ENCODE measurements around the gene RCN2. TPM values are rescaled to one million over a fixed set of nuclear protein-coding genes. Genes with fewer than 3 reads are reported as not detected.

RCN2 gene
- total RNA-seq, 1 donor: 59.9 TPM

DNA sequence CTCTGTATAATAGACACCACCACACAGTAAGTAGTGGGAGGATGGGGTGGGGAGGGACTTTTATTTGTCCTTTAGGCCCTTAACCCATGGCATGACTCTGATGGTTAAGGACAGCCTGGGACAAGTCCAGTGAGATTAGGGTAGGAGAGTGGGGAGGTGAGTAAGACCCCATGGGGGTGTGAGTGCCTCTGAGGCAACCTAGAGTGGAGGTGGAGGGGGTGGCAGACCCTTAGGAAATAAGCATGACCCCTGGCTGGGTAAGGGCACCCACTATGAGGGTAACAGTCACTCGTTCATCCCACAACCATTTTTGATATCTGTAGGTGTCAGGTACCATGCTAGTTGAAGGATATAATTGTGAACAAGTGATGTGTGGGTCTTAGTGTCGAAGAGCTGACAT is 42.4 kb downstream of the RCN2 start:
- no peak for TF ChIP-seq CTCF (IDR thresholded peaks at IDR 0.05; ENCODE audit: insufficient read depth, low read length)
- DNase-seq (ENCODE audit: low read depth): no peak
- H3K4me3 ChIP-seq (ENCODE audit: low read depth, low read length): no peak overlapping the region

- no peak for DNase-seq (ENCODE audit: low read depth)
- no peak for TF ChIP-seq CTCF (IDR thresholded peaks at IDR 0.05; ENCODE audit: insufficient read depth, low read length)
- no peak overlapping the region for H3K4me3 ChIP-seq (ENCODE audit: low read depth, low read length)
Observed at GRCh38 chr15:76974456-76975036, 43.0 kb downstream of the RCN2 start.

DNA sequence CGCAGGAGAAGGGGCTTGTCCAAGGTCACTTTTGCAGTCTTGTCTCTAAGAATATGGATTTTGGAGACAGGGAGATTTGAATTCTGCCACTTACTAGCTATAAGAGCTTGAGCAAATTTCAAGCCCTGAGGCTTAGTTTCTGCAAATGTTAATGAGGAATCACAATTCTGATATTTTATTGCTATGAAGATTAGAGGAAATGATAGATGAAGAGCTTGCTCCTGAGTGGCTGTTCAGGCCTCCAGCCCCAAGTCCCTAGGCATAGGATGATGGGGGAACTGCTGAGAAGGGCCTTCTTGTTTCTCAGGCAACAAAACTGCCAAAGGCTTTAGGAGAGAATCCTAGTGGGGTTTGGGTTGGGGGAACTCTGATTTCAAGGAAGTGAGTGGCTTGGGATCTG is 44.6 kb downstream of the RCN2 start:
- H3K4me3 ChIP-seq (ENCODE audit: low read depth, low read length): no peak overlapping the region
- DNase-seq (ENCODE audit: low read depth): no peak
- TF ChIP-seq CTCF (IDR thresholded peaks at IDR 0.05; ENCODE audit: insufficient read depth, low read length): no peak

- TF ChIP-seq CTCF (IDR thresholded peaks at IDR 0.05; ENCODE audit: insufficient read depth, low read length): no peak
- DNase-seq (ENCODE audit: low read depth): no peak
- no peak overlapping the region for H3K4me3 ChIP-seq (ENCODE audit: low read depth, low read length)
Observed at GRCh38 chr15:76976572-76977270, 45.2 kb downstream of the RCN2 start.

DNA sequence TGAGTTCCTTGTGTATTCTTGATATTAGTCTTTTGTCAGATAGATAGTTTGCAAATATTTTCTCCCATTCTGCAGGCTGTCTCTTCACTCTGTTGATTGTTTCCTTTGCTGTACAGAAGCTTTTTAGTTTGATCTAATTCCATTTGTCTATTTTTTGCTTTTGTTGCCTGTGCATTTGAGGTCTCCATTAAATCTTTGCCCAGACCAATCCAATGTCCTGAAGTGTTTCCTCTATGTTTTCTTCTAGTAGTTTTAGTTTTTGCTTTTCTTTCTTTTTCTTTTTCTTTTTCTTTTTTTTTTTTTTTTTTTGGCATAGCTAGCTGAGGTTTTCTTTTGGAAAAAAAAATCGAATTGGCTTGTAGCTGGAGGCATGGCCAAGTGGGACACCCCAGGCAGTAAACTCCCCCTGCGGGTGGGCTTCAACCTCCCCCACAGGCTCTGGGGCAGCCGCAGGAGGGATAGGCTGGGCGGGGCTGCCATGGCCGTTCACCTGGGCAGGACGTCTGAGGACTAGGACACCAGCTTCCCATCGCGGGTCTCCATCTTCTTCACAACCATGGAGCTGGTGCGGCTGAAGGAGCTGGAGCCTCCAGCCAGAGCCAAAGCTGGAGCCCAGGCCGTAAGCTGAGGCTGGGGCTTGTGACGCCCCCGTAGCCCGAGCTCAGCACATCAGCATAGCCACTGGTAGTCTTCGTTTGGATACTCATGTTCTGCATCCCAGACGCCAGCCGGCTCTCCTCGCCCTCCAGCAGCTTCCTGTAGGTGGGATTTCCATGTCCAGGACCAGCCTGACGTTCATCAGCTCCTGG is 47.2 kb downstream of the RCN2 start:
- H3K4me3 ChIP-seq (ENCODE audit: low read depth, low read length): no peak overlapping the region
- TF ChIP-seq CTCF (IDR thresholded peaks at IDR 0.05; ENCODE audit: insufficient read depth, low read length): no peak
- no peak for DNase-seq (ENCODE audit: low read depth)

DNA sequence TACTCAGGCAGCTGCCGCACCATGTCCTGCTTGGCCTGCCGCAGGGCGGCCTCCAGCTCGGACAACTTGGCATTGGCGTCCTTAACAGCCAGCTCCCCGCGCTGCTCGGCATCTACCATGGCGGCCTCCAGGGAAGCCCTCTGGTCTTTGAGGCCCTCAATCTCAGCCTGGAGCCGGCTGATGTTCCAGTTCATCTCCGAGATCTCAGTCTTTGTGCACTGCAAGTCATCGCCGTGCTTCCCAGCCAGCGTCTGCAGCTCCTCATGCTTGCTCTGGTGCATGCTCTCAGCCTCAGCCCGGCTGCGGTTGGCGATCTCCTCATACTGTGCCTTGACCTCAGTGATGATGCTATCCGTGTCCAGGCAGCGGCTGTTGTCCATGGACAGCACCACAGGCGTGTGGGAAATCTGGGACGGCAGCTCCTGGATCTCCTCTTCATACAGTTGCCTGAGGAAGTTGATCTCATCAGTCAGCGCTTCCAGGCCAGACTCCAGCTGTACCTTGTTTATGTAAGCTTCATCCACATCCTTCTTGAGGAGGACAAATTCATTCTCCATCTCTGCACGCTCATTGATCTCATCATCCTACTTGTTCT is 47.9 kb downstream of the RCN2 start:
- no peak for DNase-seq (ENCODE audit: low read depth)
- H3K4me3 ChIP-seq (ENCODE audit: low read depth, low read length): no peak overlapping the region
- TF ChIP-seq CTCF (IDR thresholded peaks at IDR 0.05; ENCODE audit: insufficient read depth, low read length): no peak

Measured in fibroblast of the aortic adventitia (primary cell).